RPMI7951 (cell line): ENCODE measurements around the gene NR6A1. TPM values are rescaled to one million over a fixed set of nuclear protein-coding genes. Genes with fewer than 3 reads are reported as not detected.
"Not testable (repeated sequence)": the region's sequence is repeated elsewhere in the genome, so short reads cannot be mapped to it uniquely, and the experiment has no call there.

Experiments
- DNase-seq: peaks from one replicate; pipeline ENCODE4 v3.0.0-alpha.2; 2012; ENCODE audit warnings: low read depth
- total RNA-seq: library from RNA; depleted of rRNA; stranded (reverse); fragments of >200 nt; shearing (Covaris generic); gene quantifications from 2 replicates; pipeline ENCODE4 v1.2.3, GENCODE V29; 2014

The NR6A1 gene
- total RNA-seq, 1 experiment from 2014 or later, result 1.4 TPM

DNA sequence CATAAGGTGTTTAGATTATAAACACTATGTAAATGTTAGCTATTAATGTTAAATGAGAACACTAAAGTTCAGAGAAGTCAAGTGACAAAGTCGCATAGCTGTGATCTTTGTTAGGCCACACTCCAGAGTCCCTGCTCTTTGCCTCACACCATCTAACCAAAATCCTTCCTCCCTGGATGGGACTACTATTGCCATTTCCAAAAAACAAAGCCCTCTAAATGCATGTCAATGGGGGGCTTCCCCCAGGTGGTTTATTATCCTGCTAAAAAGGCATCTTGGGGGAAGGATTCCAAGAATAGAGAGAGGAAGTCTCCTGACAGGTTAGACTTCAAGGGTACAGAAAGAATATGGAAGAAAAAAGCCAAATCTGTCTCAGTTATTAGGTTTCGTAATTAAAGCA, 10.4 kb downstream of the NR6A1 start:
- no peak for DNase-seq

DNA sequence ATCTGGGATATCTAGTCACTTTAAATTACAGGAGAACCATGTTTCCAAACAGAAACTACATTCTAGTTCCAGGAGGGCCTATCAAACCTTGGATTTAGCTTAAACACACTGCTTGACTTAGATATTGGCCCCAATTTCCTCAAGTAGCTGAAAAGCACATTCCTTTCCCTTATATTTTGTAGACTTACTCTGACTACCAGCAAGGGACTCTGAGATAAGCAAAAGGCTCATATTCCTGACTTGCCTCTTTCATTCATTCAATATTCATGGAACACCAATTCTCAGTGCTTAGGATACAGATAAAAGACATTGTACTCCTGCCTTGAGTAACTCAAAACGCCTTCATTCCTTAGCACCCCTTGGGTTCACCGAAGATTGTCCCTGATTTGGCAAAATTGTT, 11.8 kb downstream of the NR6A1 start:
- no peak for DNase-seq

DNA sequence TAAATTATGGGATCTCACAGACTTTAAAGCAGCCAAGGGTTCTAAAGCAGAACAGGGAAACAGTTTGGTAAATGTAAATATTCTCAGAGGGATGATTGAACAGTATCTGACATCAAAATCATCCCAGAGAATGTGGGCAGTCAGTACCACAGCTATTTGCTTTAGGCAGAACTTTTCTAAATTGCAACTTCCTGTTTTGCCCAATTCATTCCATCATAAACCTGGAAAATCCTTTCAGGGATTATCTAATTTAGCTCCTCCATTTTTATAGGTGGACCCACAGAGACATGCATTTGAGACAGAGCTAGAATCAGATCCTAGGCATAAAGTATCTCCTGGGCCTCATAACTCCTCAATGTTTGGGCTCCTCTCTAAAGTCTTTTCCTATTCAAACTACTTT, 12.4 kb downstream of the NR6A1 start:
- DNase-seq, result peak; percentile 34

DNA sequence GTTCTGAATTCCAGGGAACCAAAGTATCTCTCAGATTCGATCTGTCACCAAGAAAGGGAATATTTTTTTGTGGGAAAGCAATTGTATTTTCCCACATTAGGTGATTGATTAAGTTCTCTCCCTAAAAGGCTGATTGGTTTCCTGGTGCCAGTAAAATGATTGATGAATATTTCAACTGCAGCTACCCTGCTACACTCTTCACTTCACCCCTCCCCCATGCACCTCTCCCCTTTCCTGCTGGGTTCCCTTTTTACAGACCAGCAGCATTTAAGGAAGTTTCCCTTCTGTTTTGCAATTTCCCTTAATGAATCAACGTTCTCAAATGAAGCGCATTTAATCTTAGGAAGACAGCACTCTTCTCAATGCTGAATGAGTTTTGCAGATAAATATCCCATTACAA, 13.1 kb downstream of the NR6A1 start:
- no peak for DNase-seq

DNA sequence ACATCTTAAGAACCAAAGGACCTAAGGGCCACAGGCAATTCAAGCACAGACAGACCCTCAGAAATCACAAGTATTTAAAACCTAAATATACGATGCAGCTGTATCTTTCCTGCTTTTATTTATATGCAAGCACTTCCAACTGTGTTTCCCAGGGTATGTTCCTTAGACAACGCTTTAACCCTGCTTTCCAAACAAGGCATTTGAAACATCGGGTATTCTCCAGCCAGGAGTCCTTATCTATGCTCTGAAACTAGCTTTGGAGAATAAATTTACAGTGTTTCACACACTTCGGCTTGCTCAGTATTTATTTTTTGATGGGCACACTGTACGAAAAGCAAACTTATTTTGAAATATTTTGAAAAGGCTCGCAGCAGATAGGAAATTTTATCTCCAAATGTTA, 13.5 kb downstream of the NR6A1 start:
- no peak for DNase-seq

DNA sequence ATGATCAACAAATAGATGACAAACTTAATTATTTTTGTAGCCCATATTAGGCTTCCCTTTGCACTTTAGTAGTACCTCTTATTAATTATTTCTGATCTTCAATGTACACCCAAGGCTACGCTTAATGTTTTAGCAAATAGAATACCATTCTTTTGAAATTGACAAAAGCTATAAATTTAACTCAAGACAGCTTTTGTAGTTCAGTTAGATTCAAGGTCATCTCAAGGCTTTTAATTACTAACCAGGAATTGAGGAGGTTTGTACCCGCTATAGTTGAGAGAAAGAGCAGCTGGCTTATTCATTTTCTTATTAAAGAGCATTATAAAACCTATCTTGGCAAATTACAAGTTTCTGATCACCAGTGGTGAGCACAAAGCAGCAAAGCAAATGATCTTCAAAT, 15.1 kb downstream of the NR6A1 start:
- DNase-seq, result no peak

DNA sequence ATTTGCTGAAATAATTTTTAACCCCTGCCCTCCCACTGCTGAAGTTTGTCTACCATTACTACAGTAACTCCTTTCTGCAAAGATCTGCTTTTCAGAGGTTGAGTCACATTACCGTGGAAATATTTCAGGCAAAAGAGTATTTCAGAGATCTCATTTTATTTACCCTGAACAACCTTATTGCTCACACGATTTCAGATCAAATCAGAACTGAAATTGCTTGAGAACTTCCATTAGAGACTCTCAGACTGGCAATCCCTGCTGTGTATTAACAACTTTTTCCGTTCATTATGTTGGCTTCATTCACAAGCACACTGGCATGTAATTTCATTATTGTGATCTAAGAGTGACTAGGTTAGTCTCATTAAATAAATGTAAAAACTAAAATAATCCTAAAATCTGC, 16.1 kb downstream of the NR6A1 start:
- DNase-seq, result no peak

DNA sequence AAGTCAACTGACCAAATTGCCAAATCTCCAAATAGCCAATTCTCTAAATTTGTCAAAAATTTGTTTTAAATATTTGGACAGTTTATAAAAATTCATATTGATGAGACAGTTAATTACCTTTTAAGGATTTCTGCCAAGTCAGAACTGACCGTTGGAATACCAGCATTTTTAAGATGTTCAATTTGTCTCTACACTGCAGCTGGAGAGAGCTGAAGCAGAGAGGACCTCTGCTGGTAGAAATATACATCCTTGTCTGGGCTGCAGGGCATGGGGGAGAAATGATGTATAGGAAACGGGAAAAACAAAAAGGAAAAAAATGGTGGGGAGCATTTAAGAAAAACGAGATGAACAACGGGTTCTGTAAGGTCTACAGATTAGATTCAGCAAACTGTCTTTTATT, 16.8 kb downstream of the NR6A1 start:
- DNase-seq, result no peak

DNA sequence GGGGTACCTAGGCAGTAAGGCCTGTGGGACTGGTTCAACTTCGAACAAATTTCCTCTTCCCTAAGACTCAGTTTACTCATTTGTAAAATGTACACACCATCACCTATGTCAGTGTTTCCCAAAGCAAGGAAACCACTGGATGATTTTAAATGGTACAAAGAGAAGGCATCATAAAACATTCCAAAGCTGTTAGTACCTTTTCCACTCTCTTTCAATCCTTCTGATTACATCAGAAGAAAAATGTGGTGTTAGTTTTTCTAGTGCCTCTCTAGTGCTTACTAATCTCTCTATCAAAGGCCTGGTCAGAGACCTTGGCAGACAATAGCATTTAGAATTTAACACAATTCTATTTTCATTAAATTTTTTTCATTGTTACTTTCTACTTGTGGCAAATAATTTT, 18.1 kb downstream of the NR6A1 start:
- no peak for DNase-seq

DNA sequence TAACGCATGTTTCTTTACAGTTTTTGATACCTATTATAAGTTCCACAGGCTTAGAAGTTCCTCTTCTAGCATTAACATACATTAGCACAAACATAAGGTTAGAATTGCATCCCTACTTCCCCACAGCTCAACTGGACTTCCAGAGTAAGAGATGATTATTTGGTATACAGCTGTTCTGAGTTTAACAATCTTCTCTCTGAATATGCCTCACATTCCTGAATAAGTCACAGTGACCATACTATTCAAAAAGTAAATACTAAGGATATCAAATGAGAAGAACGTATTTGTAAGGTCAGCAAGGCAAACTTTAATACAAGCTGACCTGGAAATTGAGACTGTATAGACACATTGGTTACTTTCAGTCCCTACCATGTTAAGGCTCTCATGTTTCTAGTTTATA, 21.3 kb downstream of the NR6A1 start:
- DNase-seq, result no peak

DNA sequence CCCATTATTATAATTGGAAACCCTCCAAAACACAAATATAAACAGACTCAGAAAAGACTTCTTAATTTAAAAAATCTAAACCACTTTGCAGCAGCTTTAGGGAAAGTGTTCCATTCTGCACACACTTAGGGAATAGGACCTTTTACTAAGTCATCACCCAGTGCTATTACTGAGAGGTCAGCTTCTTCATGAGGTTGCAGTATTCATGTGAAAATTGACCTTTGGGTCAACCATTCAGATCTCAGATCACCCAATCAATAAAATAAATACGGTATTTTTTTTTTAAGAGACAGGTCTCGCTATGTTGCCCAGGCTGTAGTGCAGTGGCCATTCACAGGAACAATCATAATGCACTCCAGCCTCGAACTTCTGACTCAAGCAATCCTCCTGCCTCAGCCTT, 21.8 kb downstream of the NR6A1 start:
- no peak for DNase-seq

DNA sequence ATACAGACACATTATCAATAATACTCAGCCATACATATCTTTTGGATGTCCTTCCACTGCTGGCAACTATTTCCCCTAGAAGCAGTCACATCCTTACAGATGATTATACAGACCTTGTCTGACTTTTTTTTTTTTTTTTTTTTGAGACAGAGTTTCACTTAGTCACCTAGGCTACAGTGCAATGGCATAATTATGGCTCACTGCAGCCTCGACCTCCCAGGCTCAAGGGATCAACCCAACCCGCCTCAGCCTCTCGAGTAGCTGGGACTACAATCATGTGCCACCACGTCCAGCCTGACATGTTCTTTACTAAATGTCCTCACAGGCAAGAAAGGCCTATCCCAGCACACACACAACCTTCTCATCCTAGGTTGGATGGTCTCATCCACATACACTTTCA, 24.0 kb downstream of the NR6A1 start:
- DNase-seq, result no peak

DNA sequence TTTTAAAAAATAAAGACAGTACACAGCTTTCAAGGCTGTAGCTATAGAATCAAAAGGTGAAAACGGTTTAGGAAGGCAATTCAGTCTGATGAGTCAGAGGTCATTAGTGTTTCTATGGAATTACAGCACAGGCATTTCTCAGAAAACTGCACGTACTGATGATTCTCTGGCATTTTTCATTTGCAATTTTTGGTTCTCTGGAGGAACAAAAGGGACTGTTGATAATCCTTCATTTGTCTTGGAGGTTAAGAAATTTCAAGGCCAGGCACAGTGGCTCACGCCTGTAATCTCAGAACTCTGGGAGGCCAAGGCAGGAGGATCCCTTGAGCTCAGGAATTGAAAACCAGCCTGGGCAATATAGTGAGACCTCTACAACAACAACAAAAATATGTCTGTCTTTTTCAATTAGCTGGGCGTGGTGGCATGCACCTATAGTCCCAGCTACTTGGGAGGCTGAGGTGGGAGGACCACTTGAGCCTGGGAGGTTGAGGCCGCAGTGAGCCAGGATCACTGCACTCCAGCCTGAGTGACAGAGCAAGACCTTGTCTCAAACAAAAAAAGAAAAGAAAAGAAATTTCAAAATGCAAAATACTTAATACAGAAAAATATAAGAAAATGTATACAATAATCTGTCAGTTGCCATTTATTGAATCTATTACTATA, 27.3 kb downstream of the NR6A1 start:
- peak; percentile 33 for DNase-seq

DNA sequence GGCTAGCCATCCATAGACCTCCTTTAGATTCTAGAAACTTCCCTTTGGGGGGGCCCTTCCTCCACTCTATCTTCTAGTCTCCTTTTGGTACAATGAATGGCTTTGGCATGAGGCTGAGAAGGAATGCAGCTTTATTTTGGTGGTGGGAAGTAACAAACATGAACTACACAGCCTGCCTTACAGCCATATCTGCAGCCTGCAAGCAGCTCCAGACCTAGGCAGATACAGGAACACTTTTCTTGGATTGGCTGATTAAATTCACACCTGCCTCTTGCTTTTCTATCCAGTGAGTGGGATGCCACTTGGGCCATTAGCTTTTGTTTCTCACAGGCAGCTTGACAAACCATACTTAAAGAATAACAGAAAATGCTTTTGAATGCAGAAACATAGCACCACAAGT, 28.2 kb downstream of the NR6A1 start:
- DNase-seq, result no peak

DNA sequence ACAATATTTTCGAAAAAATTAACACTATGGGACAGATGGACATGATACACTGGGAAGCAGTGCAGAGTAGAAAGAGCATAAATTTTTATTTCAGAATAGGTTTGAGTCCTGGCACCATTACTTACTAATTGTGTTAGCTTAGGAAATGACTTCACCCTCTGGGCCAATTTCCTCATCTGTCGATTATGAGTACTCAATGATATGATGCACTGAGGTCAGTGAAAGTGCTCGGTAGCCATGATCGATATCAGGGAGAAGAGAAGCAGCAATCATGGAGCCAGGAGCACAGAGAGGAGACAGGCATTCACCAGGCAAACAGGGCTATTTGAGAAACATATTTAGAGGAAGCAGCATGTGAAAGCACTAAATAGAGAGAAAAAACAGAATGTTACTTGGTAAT, 29.4 kb downstream of the NR6A1 start:
- DNase-seq, result no peak

DNA sequence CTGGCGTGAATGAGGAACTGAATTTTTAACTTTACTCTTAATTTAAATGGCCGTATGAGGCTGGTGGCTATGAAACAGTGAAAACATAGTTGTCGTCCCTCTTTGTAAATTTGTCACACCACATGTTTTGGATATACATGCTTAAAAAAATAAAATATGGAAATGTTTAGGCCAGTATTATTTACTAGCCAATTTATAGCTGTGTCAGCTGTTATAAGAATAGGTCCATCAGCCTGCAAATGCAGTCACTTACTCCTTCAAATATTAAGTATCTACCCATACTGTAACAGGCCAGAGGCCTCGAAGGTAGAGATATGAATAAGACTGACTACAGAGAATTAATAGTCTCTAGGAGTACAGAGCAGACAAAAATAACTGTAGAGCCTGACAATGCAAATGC, 30.0 kb downstream of the NR6A1 start:
- no peak for DNase-seq

DNA sequence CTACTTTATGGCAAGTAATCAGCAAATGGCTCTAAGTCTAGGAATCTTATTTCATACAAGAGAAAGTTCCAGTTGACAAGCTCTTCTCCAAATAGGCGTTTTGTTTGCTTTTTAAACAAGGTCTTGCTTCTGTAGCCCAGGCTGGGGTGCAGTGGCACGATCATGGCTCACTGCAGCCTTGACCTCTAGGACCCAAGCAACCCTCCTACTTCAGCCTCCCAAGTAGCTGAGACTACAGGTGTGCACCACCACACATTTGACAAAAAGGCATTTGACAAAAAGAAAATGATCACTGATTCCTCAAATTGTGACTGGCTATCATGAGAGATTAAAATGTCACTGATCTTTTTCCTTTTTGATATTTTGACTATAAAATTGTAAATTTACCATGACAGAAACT, 31.8 kb downstream of the NR6A1 start:
- no peak for DNase-seq

DNA sequence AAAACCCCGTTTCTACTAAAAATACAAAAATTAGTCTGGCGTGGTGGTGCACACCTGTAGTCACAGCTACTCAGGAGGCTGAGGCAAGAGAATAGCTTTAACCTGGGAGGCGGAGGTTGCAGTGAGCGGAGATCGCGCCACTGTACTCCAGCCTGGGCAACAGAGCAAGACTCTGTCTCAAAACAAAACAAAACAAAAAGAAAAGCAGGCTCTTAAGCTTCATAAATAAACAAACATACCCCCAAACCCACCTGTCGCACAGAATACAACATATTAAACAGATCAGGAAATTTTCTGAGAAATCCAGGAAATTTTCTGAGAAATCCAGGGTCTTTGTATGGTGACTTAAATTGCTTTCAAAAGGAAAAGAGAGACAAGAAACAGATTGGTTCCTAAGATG, 33.0 kb downstream of the NR6A1 start:
- DNase-seq, result not testable (repeated sequence)

DNA sequence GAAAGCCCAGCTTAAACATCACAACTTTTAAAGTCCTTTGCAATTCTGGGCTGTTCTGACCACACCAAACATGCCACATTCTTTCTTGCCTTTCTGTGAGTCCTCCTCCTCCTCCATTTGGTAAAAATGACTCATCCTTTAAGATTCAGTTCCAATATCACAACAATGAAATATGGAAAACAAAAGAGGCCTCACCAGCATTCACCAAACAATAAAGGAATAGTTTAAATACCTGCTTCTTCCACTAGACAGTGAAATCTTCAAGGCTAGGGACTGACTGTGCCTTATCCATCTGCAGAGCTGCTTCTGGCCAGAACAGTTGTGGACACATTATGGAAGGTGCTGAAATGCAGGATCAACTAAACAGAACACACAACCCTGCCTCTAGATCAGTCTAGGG, 36.0 kb downstream of the NR6A1 start:
- DNase-seq, result peak; percentile 53

DNA sequence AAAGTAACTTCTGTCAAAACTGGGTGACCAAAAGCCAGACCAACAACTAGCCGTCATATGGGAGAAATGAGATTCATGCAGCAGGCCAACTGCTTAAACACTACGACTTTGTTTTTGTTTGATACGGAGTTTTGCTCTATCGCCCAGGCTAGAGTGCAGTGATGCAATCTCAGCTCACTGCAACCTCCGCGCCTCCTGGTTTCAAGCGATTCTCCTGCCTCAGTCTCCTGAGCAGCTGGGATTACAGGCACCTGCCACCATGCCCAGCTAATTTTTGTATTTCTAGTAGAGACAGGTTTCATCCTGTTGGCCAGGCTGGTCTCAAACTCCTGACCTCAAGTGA, 36.4 kb downstream of the NR6A1 start:
- not testable (repeated sequence) for DNase-seq

DNA sequence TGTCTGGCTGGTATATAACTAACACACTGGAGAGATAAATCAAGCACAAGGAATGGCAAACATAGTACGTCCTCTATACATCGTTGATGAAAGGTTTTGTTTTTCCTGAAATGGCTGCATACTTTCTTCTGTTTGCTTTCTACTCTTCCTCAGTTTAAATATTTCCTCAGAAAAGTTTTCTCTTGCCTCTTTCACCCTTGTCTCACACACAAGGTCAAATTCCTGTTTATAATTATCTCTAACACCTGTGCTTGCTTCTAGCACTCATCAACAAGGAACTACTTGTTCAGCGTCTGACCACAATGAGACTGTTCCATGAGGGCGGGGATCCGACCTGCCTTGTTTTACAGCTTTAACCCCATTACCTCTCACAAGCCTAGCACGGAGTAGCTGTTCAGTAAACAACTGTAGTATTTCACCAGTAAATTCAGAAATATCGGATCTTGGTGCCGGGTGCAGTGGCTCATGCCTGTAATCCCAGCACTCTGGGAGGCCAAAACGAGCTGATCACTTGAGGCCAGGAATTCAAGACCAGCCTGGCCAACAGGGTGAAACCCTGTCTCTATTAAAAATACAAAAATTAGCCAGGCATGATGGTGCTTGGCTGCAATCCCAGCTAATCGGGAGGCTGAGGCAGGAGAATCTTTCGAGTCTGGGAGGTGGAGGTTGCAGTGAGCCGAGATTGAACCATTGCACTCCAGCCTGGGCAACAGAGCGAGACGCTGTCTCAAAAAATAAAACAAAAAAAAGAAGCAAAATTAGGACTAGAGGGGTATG, 37.0 kb downstream of the NR6A1 start:
- DNase-seq, result no peak

DNA sequence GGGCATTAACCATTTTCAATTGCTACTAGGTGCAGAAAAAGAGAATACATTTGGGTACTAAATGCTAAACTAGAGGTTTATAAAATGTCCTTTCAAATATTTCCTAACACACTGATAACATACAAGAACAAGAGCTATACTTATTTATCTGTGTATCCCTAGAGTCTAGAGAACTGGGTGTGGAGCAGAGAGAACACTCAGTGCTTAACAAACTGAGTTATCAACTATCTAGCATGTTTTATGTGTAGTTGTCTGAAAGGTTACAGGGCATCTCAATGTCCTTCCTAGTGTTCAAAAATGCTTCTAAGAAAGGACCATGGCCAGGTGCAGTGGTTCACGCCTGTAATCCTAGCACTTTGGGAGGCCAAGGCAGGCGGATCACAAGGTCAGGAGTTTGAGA, 40.3 kb downstream of the NR6A1 start:
- no peak for DNase-seq

DNA sequence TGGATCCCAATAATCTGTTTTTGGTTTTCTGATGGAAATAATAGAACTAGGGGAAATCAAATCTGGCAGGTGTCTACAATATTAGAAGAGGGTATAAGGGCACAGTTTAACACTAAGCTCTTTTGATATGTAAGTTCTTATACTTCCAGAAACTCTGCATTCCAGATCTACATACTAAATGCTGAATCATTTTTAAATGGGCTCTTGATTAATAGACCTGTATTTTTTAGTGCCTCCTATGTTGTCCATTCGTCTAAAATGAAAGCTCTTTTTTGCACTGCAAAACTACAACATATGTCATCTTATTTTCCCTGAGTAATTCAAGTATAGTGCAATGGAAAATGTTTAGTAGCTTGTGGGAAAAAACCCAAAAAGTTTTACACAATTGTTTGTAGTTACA, 44.2 kb downstream of the NR6A1 start:
- no peak for DNase-seq

DNA sequence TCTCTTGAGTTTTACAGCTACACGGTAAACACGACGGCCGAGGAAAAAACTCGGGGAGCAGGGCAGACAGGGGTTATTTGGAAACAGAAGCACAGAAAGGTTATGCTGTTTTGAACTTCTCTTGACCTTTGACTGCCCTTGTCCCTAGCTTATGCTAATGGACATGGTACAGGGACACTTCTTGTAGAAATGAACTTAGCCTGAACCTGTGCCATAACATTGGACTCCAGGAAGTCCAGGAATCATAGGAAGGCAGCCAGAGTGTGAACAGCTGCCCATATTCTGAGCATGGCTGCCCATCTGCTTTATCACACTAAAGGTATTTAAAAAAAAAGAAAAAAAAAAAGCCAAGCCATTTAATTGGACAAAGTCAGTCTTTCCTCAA, 46.1 kb downstream of the NR6A1 start:
- no peak for DNase-seq
